Epithelial cell of esophagus (primary cell): ENCODE results near the gene LDHAL6B.

Experiments used
- DNase-seq: peaks from one replicate; pipeline ENCODE4 v3.0.0; 2010; ENCODE audit warnings: low read depth
- H3K4me3 ChIP-seq: 2 replicates; pipeline ENCODE4 v1.5.1; 2011; ENCODE audit warnings: mild to moderate bottlenecking, low read length, control low read depth
- CTCF ChIP-seq: IDR thresholded peaks from 2 replicates; pipeline ENCODE4 v1.5.1; 2011; ENCODE audit warnings: low read depth, mild to moderate bottlenecking, low read length, control low read depth, inconsistent platforms; ENCODE audit not compliant: insufficient read depth; ENCODE audit errors: missing control alignments

LDHAL6B gene

GRCh38 chr15:59237119-59237855 lies 30.6 kb downstream of the LDHAL6B start:
- H3K4me3 ChIP-seq, result no peak overlapping the region
- no peak for TF ChIP-seq CTCF
- DNase-seq, result no peak

GRCh38 chr15:59237924-59238331 lies 31.3 kb downstream of the LDHAL6B start:
- TF ChIP-seq CTCF, result no peak
- H3K4me3 ChIP-seq, result no peak overlapping the region
- DNase-seq, result peak; percentile 58

GRCh38 chr15:59240036-59240435 lies 33.4 kb downstream of the LDHAL6B start:
- DNase-seq, result no peak
- TF ChIP-seq CTCF, result no peak

GRCh38 chr15:59242649-59243048 lies 36.0 kb downstream of the LDHAL6B start:
- no peak for TF ChIP-seq CTCF
- no peak overlapping the region for H3K4me3 ChIP-seq
- DNase-seq, result no peak

More at GRCh38 chr15:59240036-59240435, 33.4 kb downstream of the LDHAL6B start:
- H3K4me3 ChIP-seq, result no peak overlapping the region

GRCh38 chr15:59243622-59244021 lies 37.0 kb downstream of the LDHAL6B start:
- DNase-seq, result no peak
- TF ChIP-seq CTCF, result no peak
- no peak overlapping the region for H3K4me3 ChIP-seq

- no peak overlapping the region for H3K4me3 ChIP-seq
- TF ChIP-seq CTCF, result no peak
- DNase-seq, result no peak
Observed at GRCh38 chr15:59244337-59244736, 37.7 kb downstream of the LDHAL6B start.

- H3K4me3 ChIP-seq, result no peak overlapping the region
- no peak for TF ChIP-seq CTCF
- no peak for DNase-seq
Observed at GRCh38 chr15:59245559-59245958, 38.9 kb downstream of the LDHAL6B start.
